ENCODE results near the gene AKR7A2.

GRCh38 chr1:19347533-19348172, 35.7 kb upstream of the AKR7A2 start:
- TF ChIP-seq CTCF (IDR thresholded peaks at IDR 0.05) (no peak), POLR2A (IDR thresholded peaks at IDR 0.05) (no peak)

Measured in testis (tissue), 2 donors.